Psoas muscle (tissue), 8 donors: ENCODE measurements around the gene GPATCH3. TPM values are rescaled to one million over a fixed set of nuclear protein-coding genes. Genes with fewer than 3 reads are reported as not detected.
A peak's percentile ranks its signal among the peaks of the same experiment; 100 is the strongest.

Source experiments
- ATAC-seq, 4 donors: fragments of 200-7000 bp; cut with Tn5 transposase; one replicate each; pipeline ENCODE4 v1.9.1; 2020; ENCODE audit warnings: moderate library complexity in 3 of 4, mild to moderate bottlenecking in 2 of 4
- DNase-seq, 2 donors: peaks; one replicate each; pipeline ENCODE4 v3.0.0-alpha.2; 2020
- H3K27ac ChIP-seq: fragments of 200-600 bp; one replicate; pipeline ENCODE4 v1.8.0; 2022
- H3K27me3 ChIP-seq, 3 donors: fragments of 200-600 bp in 1 of 3; one replicate each; pipeline versions ENCODE4 v1.6.1 to v1.8.0; 2013 to 2022; ENCODE audit warnings: low read length in 2 of 3, mild to moderate bottlenecking in 2 of 3, moderate library complexity in 1 of 3; ENCODE audit not compliant: insufficient read depth in 3 of 3
- H3K36me3 ChIP-seq, 2 donors: fragments of 200-600 bp in 1 of 2; one replicate each; pipeline versions ENCODE4 v1.6.1 to v1.8.0; 2013 to 2022; ENCODE audit warnings: low read depth in 1 of 2, mild to moderate bottlenecking in 1 of 2, moderate library complexity in 1 of 2; ENCODE audit not compliant: insufficient read depth in 1 of 2
- H3K4me1 ChIP-seq: fragments of 200-600 bp; one replicate; pipeline ENCODE4 v1.8.0; 2022
- H3K4me3 ChIP-seq: fragments of 200-600 bp; one replicate; pipeline ENCODE4 v1.8.0; 2022; ENCODE audit warnings: mild to moderate bottlenecking
- H3K9me3 ChIP-seq: fragments of 200-600 bp; one replicate; pipeline ENCODE4 v1.8.0; 2022
- CTCF ChIP-seq: fragments of 200-600 bp; IDR thresholded peaks from one replicate; pipeline ENCODE4 v1.8.0; 2022; ENCODE audit warnings: antibody characterized with exemption
- WGBS, 3 donors: extraction: QIAGEN DNeasy Blood & Tissue Kit; methylation state at CpG; one replicate each; pipeline versions ENCODE4 v1.1.6 to v1.1.7; 2013; 5-methylcytosine and 5-hydroxymethylcytosine counted together
- intact Hi-C, 2 donors: fragments of 100-400 bp; cut with DNase I; formaldehyde crosslinking; loops; one replicate each; pipeline versions ENCODE4 v1.11.0 to v1.14.2; 2022
- polyA plus RNA-seq, 3 donors: library from polyadenylated mRNA; stranded (reverse); fragments of 200-250 nt; gene quantifications; one replicate each; pipeline ENCODE4 v1.2.3, GENCODE V29; 2013
- total RNA-seq, 4 donors: library from RNA; stranded (reverse); fragmentation: NEBNext Ultra II Directional in 2 of 4; extraction: Animal tissue kit (Norgen Biotek cat#: 25700) in 2 of 4; gene quantifications; one replicate each; pipeline versions ENCODE4 v1.2.1 to v1.2.4, GENCODE V29; 2021 to 2023
- donor health status: healthy with polysubstance abuse.
- donor health status: DM: no; HTN: no; CAD: no; lungs with moderate emphysema.
- donor health status: Bipolar disorder and iron deficiency.
- donor health status: healthy.
- donor health status: DM: yes; HTN: yes; CAD: no.
- donor health status: DM: no; HTN: no; CAD: no.
- donor health status: DM: no; HTN: no; CAD: no.
- donor health status: DM: yes; HTN: yes; CAD: no.

GPATCH3 gene
- total and polyA plus RNA-seq, 7 donors = 10.7 to 31.8 (median 13.7) TPM

- DNase-seq (no peak), ATAC-seq (peak in 1 of 4 donors; percentile 30)
- no peaks in the 10 kb centered on the region for H3K27me3 ChIP-seq
- TF ChIP-seq CTCF = no peak
- intact Hi-C loops = no loop called here
- 76 to 91% (median 90%) methylated on average over 4 of the region's 4 CpGs for WGBS, 3 donors
- no peaks in the 10 kb centered on the region for H3K4me1 ChIP-seq
- no peaks in the 10 kb centered on the region for H3K9me3 ChIP-seq
- no peak overlapping the region for H3K4me3 ChIP-seq
- peaks cover 5 to 62% of the 10 kb centered on the region in 2 donors for H3K36me3 ChIP-seq
- no peak overlapping the region for H3K27ac ChIP-seq
Observed at GRCh38 chr1:26938004-26938658, 37.9 kb upstream of the GPATCH3 start.

DNA sequence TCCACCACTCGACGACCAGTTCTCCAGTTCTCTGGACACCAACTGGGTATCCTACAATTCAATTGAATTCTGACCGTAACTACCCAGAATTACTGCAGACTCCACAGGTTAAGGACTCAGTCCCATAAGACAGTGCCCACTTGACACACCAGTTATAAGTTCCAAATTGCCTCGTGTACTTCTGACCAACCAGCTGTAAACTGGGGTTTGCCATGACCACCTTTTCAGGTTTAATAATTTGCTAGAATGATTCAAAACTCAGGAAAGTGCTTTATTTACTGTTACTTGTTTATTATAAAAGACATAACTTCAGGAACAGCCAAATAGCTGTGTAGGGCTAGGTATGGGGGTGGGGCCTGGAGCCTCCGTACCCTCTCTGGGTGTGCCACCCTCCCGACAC, 36.6 kb upstream of the GPATCH3 start:
- no peak for DNase-seq
- intact Hi-C loops = no loop called here
- H3K27ac ChIP-seq = no peak overlapping the region
- H3K36me3 ChIP-seq = peaks cover 0 to 61% of the 10 kb centered on the region in 2 donors
- no peak for TF ChIP-seq CTCF
- no peak for ATAC-seq
- H3K9me3 ChIP-seq = no peaks in the 10 kb centered on the region
- no peaks in the 10 kb centered on the region for H3K27me3 ChIP-seq
- no peaks in the 10 kb centered on the region for H3K4me1 ChIP-seq
- H3K4me3 ChIP-seq = no peak overlapping the region
- WGBS, 3 donors = 78 to 85% (median 81%) methylated on average over 6 of the region's 6 CpGs

DNA sequence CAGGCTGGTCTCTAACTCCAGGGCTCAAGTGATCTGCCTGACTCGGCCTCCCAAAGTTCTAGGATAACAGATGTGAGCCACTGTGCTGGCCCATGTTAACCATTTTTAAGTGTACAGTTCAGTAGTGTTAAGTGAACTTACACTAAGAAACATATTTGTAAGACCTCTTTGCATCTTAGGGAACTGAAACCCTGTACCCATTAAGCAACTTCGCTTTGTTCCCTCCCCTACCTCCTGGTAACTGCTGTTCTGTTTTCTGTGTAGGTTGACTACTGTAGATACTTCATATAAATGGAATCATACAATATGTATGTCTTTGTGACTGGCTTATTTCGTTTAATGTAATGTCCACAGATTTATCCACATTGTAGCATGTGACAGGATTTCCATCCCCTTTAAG, 32.3 kb upstream of the GPATCH3 start:
- intact Hi-C loops = no loop called here
- no peaks in the 10 kb centered on the region for H3K9me3 ChIP-seq
- H3K4me1 ChIP-seq = no peaks in the 10 kb centered on the region
- no peaks in the 10 kb centered on the region for H3K27me3 ChIP-seq
- WGBS, 3 donors = 80 to 86% (median 84%) methylated on average over 3 of the region's 3 CpGs
- peaks cover 3 to 81% of the 10 kb centered on the region in 2 donors for H3K36me3 ChIP-seq
- no peak for ATAC-seq
- DNase-seq = no peak
- no peak for TF ChIP-seq CTCF
- no peak overlapping the region for H3K4me3 ChIP-seq
- no peak overlapping the region for H3K27ac ChIP-seq

DNA sequence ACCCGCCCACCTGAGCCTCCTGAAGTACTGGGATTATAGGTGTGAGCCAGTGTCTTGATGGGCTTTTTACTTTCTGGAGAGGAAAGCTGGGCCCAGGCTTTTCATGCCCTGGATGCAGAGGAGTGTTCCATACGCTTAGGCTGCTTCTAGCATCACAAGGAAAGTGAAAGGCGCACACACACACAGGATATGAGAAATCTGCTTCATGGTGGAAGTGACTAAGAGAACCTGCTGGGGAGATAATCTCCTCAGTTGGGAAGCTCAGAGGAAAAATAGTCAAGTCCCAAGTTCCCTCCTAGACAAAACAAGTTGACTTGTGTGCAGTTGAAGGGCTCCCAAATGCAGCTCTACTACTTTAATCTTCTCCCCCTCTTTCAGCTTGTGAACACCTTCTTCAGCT, 23.4 kb upstream of the GPATCH3 start:
- Histone ChIP-seq H3K4me1 (peaks cover 17% of the 10 kb centered on the region), H3K4me3 (no peak overlapping the region), H3K27ac (no peak overlapping the region), H3K27me3 (no peaks in the 10 kb centered on the region), H3K36me3 (peaks cover 10 to 58% of the 10 kb centered on the region in 2 donors), H3K9me3 (no peaks in the 10 kb centered on the region)
- WGBS, 3 donors = 94 to 96% (median 94%) methylated on average over 3 of the region's 3 CpGs
- no peak for TF ChIP-seq CTCF
- DNase-seq = no peak
- intact Hi-C loops = no loop called here
- ATAC-seq = no peak

DNA sequence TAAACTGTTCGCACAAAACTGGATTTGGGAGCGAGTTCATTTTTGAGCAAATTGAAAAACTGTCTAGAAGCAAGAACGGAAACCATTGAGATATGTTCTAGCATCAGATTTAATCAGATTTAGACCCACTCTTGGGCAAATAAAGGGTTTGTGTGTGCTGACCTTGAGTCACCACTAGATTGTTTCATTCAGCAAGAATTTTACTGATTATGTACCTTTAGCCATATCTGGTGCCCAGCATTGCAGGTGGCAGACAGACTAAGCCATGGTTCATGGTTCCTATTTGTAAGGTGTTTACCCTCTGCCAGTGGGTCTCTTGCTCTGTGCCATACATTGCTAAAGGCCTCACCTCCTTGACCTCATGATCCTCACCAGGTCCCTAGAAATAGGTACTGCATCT, 22.6 kb upstream of the GPATCH3 start:
- intact Hi-C loops = no loop called here
- no peak overlapping the region for H3K27ac ChIP-seq
- ATAC-seq = no peak
- WGBS, 3 donors = 89 to 95% (median 90%) methylated on average over 3 of the region's 3 CpGs
- TF ChIP-seq CTCF = no peak
- peak overlapping the region; percentile 100 for H3K4me3 ChIP-seq
- H3K27me3 ChIP-seq = no peaks in the 10 kb centered on the region
- peaks cover 17% of the 10 kb centered on the region for H3K4me1 ChIP-seq
- peaks cover 10 to 51% of the 10 kb centered on the region in 2 donors for H3K36me3 ChIP-seq
- no peak for DNase-seq
- no peaks in the 10 kb centered on the region for H3K9me3 ChIP-seq
